ENCODE measurements around the gene RTN4IP1.

DNA sequence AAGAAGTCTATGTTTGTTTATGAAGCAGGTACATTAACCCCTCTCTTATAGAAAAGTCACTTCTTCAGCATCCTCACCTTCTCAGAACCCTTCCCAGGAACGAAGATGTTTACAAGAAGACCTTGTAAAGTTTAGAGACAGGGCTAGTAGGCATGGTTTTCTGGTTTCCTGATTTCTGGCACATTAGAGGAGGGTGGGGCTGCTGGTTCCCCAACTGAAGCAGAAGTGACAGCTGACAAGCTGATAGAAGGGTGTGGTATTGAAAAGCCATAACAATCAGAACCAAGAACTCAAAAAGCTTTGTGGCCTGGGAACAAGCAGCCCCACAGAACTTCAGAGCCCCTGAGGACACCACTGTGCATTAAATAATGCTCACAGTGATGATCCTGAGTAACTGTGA, 91.2 kb downstream of the RTN4IP1 start:
- TF ChIP-seq, protein P1, sequence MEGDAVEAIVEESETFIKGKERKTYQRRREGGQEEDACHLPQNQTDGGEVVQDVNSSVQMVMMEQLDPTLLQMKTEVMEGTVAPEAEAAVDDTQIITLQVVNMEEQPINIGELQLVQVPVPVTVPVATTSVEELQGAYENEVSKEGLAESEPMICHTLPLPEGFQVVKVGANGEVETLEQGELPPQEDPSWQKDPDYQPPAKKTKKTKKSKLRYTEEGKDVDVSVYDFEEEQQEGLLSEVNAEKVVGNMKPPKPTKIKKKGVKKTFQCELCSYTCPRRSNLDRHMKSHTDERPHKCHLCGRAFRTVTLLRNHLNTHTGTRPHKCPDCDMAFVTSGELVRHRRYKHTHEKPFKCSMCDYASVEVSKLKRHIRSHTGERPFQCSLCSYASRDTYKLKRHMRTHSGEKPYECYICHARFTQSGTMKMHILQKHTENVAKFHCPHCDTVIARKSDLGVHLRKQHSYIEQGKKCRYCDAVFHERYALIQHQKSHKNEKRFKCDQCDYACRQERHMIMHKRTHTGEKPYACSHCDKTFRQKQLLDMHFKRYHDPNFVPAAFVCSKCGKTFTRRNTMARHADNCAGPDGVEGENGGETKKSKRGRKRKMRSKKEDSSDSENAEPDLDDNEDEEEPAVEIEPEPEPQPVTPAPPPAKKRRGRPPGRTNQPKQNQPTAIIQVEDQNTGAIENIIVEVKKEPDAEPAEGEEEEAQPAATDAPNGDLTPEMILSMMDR (IDR thresholded peaks at IDR 0.05): no peak
- no peak for TF ChIP-seq POLR2A (IDR thresholded peaks at IDR 0.05)

All from prostate gland (tissue), 2 donors.